HG03039 (cell line): ENCODE data around the gene NHEJ1.

Source experiments
- ATAC-seq: cut with Tn5 transposase; IDR thresholded peaks from one replicate; pipeline ENCODE4 v1.9.1; 2021; ENCODE audit warnings: mild to moderate bottlenecking, moderate library complexity; ENCODE audit not compliant: unreplicated experiment

The NHEJ1 gene

GRCh38 chr2:219124381-219125110 lies 36.1 kb downstream of the NHEJ1 start:
- no peak for ATAC-seq

GRCh38 chr2:219123356-219124135 lies 37.1 kb downstream of the NHEJ1 start:
- no peak for ATAC-seq

GRCh38 chr2:219122202-219122980 lies 38.2 kb downstream of the NHEJ1 start:
- no peak for ATAC-seq

- ATAC-seq = no peak
These were observed 40.5 kb downstream of the NHEJ1 start for GRCh38 chr2:219120082-219120481.

GRCh38 chr2:219119422-219120043 lies 41.1 kb downstream of the NHEJ1 start:
- ATAC-seq = no peak

GRCh38 chr2:219118504-219118903 lies 42.1 kb downstream of the NHEJ1 start:
- no peak for ATAC-seq

- ATAC-seq = no peak
These were observed 43.6 kb downstream of the NHEJ1 start for GRCh38 chr2:219116776-219117646.

GRCh38 chr2:219112651-219113338 lies 47.8 kb downstream of the NHEJ1 start:
- no peak for ATAC-seq

GRCh38 chr2:219112062-219112406 lies 48.6 kb downstream of the NHEJ1 start:
- ATAC-seq = no peak

GRCh38 chr2:219111375-219112061 lies 49.1 kb downstream of the NHEJ1 start:
- ATAC-seq = no peak

GRCh38 chr2:219109471-219109870 lies 51.1 kb downstream of the NHEJ1 start:
- no peak for ATAC-seq

- ATAC-seq = no peak
These were observed 52.9 kb downstream of the NHEJ1 start for GRCh38 chr2:219107758-219108157.

GRCh38 chr2:219106251-219106650 lies 54.4 kb downstream of the NHEJ1 start:
- no peak for ATAC-seq

- no peak for ATAC-seq
These were observed 56.2 kb downstream of the NHEJ1 start for GRCh38 chr2:219104107-219105035.

- no peak for ATAC-seq
These were observed 61.3 kb downstream of the NHEJ1 start for GRCh38 chr2:219099329-219099728.

- ATAC-seq = no peak
These were observed 65.1 kb downstream of the NHEJ1 start for GRCh38 chr2:219095406-219095935.

- no peak for ATAC-seq
These were observed 66.4 kb downstream of the NHEJ1 start for GRCh38 chr2:219094171-219094570.
